ENCODE measurements around the gene NCBP1. TPM values are rescaled to one million over a fixed set of nuclear protein-coding genes. Genes with fewer than 3 reads are reported as not detected.
"Not testable (repeated sequence)": the region's sequence is repeated elsewhere in the genome, so short reads cannot be mapped to it uniquely, and the experiment has no call there.

Gene NCBP1
- total RNA-seq, 2 experiments from 2014 or later, result 45.9 to 49.0 TPM

DNA sequence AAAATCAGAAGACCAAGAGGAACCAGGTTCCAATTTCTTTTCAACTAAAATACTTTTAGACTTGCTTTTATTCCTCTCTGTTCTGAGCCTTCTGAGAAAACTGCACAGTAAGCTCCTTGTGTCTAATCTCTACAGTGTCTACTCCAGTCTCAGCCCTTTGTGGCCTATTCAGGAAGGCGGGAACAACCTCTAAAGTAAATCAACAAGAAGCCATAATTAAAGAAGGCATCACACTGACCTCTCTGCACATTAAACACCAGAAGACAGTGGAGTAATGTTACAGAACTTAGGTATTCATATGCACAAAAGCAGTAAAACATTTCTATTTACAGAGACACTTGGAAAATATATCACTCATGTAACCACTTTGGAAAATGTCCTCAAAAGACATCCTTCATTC lies 48.6 kb downstream of the NCBP1 start:
- Mint-ChIP-seq H3K4me3 (no peak overlapping the region), H3K27me3 (no peaks in the 10 kb centered on the region), H3K9me3 (no peaks in the 10 kb centered on the region), H3K27ac (no peak overlapping the region), H3K4me1 (peaks cover 7% of the 10 kb centered on the region), H3K36me3 (peaks cover 26% of the 10 kb centered on the region)
- no peak for DNase-seq

DNA sequence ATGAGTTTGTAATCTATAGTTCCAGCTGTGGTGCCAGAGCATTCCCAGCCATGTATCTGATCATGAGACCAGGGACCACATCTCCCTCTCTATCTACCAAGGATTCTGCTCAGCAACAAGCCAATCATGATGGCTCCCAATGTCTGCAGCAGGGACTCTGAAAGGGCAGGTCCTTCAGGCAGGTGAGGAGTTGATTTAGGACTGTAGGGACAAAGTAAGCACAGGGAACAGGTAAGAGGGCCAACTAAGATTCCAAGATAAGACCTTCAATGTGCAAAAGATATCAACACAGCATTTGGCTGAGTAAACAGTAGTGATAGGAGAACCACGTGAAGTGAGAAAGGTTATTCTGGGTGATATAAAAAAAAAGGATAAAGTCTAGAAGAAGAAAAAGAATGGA lies 55.0 kb downstream of the NCBP1 start:
- DNase-seq, result no peak
- Mint-ChIP-seq H3K36me3 (peaks cover 18% of the 10 kb centered on the region), H3K4me1 (peaks cover 14% of the 10 kb centered on the region), H3K27me3 (no peaks in the 10 kb centered on the region), H3K9me3 (no peaks in the 10 kb centered on the region), H3K27ac (peak overlapping the region; percentile 3), H3K4me3 (no peak overlapping the region)

DNA sequence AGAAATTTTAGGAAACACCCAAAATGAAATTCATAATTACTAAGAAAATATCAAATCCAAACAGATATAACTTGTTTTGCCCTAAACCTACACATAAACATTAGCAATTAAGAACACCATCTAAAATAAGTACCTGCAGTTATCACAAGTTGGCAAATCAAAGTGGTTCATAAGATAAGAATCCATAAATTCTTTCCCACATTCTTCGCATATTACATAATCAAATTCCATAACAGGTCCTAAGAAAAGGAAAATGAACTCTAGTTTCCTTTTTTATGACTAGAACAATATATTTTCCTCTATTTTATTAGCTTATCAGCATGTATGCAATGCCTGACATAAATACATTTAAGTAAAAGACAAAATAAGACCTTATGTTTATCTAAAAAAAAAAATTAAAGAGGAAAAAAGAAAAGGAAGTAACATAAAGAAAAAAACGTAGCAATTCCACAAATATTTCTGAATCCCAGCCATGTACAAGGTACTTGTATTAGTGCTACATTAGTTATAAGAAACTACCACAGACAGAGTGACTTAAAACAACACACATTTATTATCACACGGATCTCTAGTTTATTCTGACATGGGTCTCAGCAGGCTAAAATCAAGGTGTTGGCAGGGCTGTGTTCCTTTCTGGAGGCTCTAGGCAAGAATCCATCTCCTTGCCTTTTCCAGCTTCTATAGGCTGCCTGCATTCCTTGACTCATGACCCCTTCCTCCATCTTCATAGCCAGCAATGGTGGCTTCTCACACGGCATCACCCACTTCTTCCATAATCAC lies 56.0 kb downstream of the NCBP1 start:
- H3K27ac Mint-ChIP-seq, result no peak overlapping the region

DNA sequence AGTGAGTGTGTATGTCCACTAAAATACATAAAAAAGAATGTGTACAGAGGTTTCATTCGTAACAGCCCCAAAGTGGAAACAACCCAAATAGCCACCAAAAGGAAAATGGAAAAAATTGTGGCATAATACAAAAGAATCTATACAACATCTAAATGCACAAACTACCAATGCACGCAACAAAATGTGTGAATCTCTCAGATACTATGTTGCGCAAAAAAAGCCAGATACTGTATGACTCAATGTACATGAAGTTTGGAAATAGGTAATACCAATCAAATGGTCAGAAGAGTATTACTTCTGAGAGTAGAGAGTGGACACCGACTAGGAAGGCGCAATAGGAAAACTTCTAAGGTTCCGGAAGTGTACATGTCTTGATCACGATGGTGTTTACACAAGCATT lies 61.1 kb downstream of the NCBP1 start:
- Mint-ChIP-seq H3K9me3 (no peaks in the 10 kb centered on the region), H3K27me3 (no peaks in the 10 kb centered on the region), H3K4me3 (peak overlapping the region; percentile 40)

More for the DNA sequence above, 56.0 kb downstream of the NCBP1 start:
- Mint-ChIP-seq H3K27me3 (no peaks in the 10 kb centered on the region), H3K9me3 (no peaks in the 10 kb centered on the region), H3K4me1 (peaks cover 23% of the 10 kb centered on the region), H3K4me3 (no peak overlapping the region), H3K36me3 (peaks cover 20% of the 10 kb centered on the region)
- DNase-seq, result no peak

DNA sequence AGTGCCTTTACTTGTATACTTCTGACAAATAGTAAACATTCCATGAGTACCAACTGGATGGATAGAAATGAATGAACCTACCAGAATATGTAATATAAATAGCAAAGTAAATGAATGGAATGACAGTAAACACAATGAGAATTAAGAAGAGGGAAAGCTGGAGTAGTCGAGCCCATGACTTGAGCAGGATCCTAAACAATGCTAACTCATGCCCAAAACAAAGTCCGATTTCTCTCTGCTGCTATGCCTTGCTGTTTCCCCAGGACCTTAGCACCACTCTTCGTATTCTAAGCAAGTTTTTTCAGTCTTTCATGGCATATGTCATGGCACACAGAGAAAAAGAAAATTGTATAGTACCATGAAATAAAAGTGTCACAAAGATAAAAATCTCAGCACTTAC lies 61.8 kb downstream of the NCBP1 start:
- H3K27me3 Mint-ChIP-seq, result peaks cover under 1% of the 10 kb centered on the region
- peaks cover 15% of the 10 kb centered on the region for H3K36me3 Mint-ChIP-seq
- H3K27ac Mint-ChIP-seq, result no peak overlapping the region
- peak overlapping the region; percentile 94 for H3K4me3 Mint-ChIP-seq
- peaks cover 52% of the 10 kb centered on the region for H3K4me1 Mint-ChIP-seq
- no peak for DNase-seq
- H3K9me3 Mint-ChIP-seq, result no peaks in the 10 kb centered on the region

More for the DNA sequence above, 61.1 kb downstream of the NCBP1 start:
- DNase-seq, result no peak
- Mint-ChIP-seq H3K27ac (peak overlapping the region; percentile 9), H3K36me3 (peaks cover 15% of the 10 kb centered on the region), H3K4me1 (peaks cover 53% of the 10 kb centered on the region)

DNA sequence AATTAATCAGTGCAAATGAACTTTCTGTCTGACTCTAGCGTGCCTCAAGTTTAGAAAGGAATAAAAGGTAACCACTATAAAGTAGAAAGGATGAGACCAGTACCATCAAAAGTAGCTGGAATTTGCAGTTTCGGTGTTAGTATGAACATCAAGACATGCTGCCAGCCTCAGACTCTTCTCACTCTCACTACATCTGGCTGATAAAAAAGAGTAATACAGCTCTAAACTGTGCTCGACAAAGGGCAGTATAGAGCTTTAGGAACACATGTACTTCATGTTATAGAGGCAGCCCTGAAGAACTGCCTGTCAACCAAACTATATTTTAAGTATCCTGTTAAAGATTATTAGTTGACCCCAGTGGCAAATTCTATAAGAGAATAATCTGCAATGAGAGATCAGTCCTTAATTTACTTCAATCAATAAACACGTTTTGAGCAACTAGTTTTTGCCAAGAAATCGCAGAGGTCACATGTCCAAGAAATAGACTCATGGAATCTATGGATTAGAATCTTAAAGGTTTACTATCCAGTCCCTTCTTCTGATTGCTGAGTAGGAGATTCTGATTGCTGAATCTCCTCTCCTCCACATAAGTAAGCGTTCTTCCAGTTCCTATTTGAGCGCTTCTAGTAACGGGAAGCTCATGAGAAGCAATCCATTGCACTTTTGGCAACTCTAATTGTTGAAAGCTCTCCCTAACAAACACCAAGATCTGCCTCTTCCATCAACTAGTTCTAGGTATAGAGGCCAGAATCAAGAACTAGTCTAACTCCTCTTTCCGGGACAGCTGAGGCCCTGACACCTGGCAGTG lies 62.6 kb downstream of the NCBP1 start:
- H3K27me3 Mint-ChIP-seq, result peaks cover 8% of the 10 kb centered on the region
- DNase-seq, result no peak

DNA sequence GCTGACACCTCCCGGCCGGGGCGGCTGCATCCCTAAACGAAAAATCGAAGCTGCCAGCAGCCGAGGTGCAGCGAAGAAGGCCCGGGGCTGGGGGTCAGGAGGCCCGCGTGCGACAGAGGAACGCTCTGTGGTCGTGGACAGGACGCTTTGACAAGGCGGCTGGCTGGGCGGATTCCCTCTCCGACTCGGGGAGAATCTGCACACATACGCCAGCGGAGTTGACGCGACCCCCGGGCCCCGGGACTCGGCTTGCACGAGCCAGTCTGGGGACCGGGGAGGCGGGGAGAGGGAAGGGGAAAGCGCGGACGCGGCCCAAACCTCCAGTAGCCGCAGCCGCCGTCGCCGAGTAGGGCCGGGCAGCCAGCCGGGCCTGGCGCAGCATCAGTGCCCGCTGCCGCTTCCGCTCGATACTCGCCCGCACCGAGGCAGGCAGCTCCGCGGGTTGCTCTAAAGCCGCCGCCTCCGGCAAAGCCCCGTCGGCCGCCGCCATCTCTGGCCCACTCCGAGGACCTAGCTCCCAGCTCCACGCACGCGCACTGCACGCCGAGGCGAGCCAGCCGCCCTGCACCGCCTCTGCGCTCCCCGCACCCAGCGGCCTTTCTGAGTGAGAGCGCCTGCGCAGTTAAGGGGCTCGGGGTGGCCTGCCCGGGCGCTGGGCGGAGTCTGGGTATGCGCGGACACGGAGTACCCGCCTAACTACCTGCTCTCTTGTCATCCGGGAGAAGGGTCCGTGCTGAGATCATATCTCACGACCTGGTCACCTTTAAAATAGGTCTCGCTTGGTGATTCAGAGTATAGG lies 63.4 kb downstream of the NCBP1 start, which contains the start of gene XPA:
Gene XPA, minus strand, starts transcription at position 538 of the 799 bp plus-strand sequence. Its CDS starts 48 bp downstream, at position 490.
- Mint-ChIP-seq H3K9me3 (no peaks in the 10 kb centered on the region), H3K4me1 (peaks cover 63% of the 10 kb centered on the region), H3K36me3 (peaks cover 15% of the 10 kb centered on the region), H3K4me3 (peak within 1 kb of the TSS; percentile 94), H3K27ac (peak within 1 kb of the TSS; percentile 93), H3K27me3 (peaks cover 11% of the 10 kb centered on the region)
- peak; percentile 99 for DNase-seq

More for the DNA sequence above, 62.6 kb downstream of the NCBP1 start:
- Mint-ChIP-seq H3K27ac (peak overlapping the region; percentile 93), H3K9me3 (no peaks in the 10 kb centered on the region), H3K4me1 (peaks cover 58% of the 10 kb centered on the region), H3K4me3 (peak overlapping the region; percentile 94), H3K36me3 (peaks cover 15% of the 10 kb centered on the region)

DNA sequence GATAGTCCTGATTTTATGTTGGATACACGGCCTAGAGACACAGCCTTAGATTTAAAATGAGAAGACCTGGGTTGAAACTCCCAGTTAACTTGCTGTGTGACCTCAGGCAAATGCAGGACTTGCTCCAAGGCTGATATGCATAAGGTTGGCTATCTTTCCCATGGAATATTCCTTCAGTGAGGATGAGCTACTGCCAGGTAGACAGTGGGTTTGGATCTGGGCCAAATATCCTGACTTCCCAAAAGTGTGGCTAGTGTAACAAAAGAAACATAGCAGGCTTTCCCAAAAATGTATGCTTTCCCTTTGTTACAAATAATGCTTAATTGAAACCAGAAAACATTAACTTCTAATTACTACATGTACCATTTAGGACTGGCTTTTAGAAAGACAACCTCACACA lies 64.2 kb downstream of the NCBP1 start:
- Mint-ChIP-seq H3K27ac (peak overlapping the region; percentile 93), H3K27me3 (peaks cover 11% of the 10 kb centered on the region), H3K36me3 (peaks cover 13% of the 10 kb centered on the region), H3K9me3 (no peaks in the 10 kb centered on the region), H3K4me3 (peak overlapping the region; percentile 94), H3K4me1 (peaks cover 62% of the 10 kb centered on the region)
- DNase-seq, result no peak

DNA sequence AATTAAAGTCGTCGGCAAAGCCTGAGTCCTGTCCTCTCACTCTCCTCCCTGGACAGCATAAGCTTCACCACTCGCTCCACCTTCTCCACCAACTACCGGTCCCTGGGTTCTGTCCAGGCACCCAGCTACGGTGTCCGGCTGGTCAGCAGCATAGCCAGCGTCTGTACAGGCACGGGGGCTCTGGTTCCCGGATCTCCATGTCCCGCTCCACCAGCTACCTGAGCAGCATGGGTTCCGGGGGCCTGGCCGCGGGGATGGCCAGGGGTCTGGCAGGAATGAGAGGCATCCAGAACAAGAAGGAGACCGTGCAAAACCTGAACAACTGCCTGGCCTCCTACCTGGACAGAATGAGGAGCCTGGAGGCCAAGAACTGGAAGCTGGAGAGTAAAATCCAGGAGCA lies 65.2 kb downstream of the NCBP1 start:
- Mint-ChIP-seq H3K27me3 (peaks cover 11% of the 10 kb centered on the region), H3K36me3 (peaks cover 9% of the 10 kb centered on the region), H3K4me3 (no peak overlapping the region), H3K9me3 (no peaks in the 10 kb centered on the region), H3K27ac (no peak overlapping the region), H3K4me1 (peaks cover 60% of the 10 kb centered on the region)
- DNase-seq, result no peak

DNA sequence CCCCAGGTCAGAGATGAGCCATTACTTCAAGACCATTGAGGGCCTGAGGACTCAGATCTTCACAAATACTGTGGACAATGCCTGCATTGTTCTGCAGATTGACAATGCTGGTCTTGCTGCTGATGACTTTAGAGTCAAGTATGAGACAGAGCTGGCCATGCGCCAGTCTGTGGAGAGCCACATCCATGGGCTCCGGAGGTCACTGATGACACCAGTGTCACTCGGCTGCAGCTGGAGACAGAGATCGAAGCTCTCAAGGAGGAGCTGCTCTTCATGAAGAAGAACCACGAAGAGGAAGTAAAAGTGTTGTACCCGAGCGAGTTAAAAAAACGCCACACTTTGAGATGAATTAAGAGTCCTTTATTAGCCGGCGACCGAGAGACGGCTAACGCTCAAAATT lies 65.7 kb downstream of the NCBP1 start:
- Mint-ChIP-seq H3K4me3 (peak overlapping the region; percentile 1), H3K27me3 (peaks cover 11% of the 10 kb centered on the region), H3K4me1 (peaks cover 56% of the 10 kb centered on the region)
- H3K27ac Mint-ChIP-seq, H3K36me3 Mint-ChIP-seq, H3K9me3 Mint-ChIP-seq, DNase-seq: not testable (repeated sequence)

DNA sequence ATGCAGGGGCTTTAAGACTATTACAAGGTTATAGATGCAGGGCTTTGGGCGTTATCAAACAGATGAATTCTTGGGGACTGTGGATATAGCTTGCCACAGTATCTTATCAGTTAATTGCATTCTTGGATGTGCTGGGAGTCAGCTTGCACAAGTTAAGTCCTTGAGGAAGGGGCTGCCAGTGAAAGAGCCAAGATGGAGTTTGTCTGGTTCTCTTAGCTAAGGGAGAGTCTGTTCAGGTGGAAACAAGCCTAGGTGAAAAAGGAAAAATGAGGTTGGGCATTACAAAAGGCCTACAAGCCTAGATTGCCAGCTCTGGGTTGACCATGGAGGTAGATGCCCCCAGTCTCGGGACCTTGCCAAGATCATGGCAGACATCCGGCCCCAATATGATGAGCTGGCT lies 66.2 kb downstream of the NCBP1 start:
- not testable (repeated sequence) for H3K27ac Mint-ChIP-seq, H3K4me3 Mint-ChIP-seq, DNase-seq, H3K9me3 Mint-ChIP-seq, H3K36me3 Mint-ChIP-seq
- H3K4me1 Mint-ChIP-seq, result peaks cover 51% of the 10 kb centered on the region
- H3K27me3 Mint-ChIP-seq, result peaks cover 11% of the 10 kb centered on the region

DNA sequence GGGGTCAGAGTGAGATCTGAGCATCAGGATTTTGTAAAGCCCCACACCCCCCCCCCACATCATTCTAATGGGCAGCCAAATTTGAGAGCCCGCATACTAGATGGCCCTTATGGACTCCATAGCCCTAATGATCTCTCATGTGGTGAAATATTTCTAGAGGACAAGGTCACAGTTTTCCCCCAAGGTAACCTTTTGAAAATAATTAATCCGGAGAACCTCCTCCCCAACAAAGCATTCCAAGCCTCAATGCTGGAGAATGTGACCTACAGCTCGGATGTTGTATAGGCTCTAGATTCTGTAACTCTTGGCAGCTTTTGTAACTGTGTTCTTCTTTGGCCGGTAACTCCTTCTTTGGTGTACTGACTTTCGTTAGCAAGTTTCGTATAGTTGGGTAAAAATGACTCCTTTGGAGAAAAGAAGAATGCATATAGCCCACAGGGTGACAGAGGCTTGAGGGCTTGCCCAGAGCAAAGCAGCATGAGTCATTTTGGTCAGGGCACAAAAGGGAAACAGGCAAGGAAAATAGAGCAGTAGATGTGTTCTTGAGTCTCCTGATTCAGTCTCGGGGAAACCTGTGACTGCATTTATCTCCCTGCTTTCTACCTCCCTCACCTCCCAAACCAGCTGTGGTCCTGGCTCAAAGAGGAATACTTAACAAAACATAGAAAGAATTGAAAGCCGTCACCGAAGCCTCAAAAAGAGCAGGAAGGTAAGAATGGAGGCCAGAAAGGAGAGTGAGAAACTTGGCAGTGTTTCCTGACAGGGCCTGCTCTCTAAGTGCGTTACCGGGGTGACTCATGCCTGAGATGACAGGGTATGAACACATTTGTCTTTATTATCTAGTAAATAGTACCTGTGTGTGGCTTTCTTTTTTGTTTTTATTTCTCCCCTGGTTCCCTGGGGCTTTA lies 70.1 kb downstream of the NCBP1 start:
- Mint-ChIP-seq H3K9me3 (no peaks in the 10 kb centered on the region), H3K4me1 (peaks cover 29% of the 10 kb centered on the region), H3K27me3 (peaks cover 18% of the 10 kb centered on the region), H3K27ac (peak overlapping the region; percentile 86), H3K36me3 (no peaks in the 10 kb centered on the region), H3K4me3 (no peak overlapping the region)
- peak; percentile 25 for DNase-seq

DNA sequence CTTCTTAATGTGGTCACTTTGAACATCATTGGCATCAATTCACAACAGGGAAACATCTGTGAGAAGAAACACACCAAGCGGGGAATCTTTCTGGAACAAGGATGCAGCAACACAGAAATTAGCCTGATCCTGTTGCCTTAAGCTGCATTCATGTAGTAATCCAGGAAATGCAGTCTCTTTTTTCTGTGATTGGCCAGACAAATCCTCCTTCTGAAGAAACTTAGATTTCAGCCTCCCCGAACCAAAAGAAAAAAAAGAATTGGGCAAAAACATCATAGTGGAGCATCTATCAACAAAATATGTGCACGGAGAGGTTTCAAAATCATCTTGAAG lies 70.7 kb downstream of the NCBP1 start:
- DNase-seq, result no peak
- Mint-ChIP-seq H3K9me3 (no peaks in the 10 kb centered on the region), H3K27ac (peak overlapping the region; percentile 86), H3K36me3 (no peaks in the 10 kb centered on the region), H3K27me3 (peaks cover 18% of the 10 kb centered on the region), H3K4me1 (peaks cover 28% of the 10 kb centered on the region), H3K4me3 (no peak overlapping the region)

DNA sequence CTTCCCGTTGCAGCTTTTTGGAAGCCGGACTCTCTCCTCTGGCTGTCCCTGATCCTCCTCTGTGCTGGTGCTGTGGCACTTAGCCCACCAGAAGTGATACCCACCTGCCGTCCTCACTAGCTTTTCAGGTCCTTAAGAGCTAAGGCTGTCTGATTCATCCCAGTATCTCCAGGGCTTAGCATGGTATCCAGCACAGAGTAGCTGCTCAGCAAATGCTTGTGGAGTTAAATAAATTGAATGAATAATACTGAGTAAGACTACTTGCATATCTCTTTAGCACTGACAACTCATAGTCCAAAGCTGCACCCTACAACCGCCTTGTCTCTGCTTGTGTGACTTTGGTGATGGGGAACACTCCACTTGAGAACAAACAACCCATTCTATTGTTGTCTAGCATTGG lies 71.2 kb downstream of the NCBP1 start:
- H3K27me3 Mint-ChIP-seq, result peaks cover 18% of the 10 kb centered on the region
- peaks cover 26% of the 10 kb centered on the region for H3K4me1 Mint-ChIP-seq
- H3K9me3 Mint-ChIP-seq, result no peaks in the 10 kb centered on the region
- no peak overlapping the region for H3K4me3 Mint-ChIP-seq
- H3K27ac Mint-ChIP-seq, result no peak overlapping the region
- no peak for DNase-seq
- no peaks in the 10 kb centered on the region for H3K36me3 Mint-ChIP-seq

Measured in activated naive CD8-positive, alpha-beta T cell treated with anti-CD3 and anti-CD28 coated beads for 36 hours (primary cell).